Stimulated activated naive CD4-positive, alpha-beta T cell treated with Interleukin-2 at 50 U/mL for 16 hours (primary cell): ENCODE measurements around the gene PPY.
"Not testable (repeated sequence)": the region's sequence is repeated elsewhere in the genome, so short reads cannot be mapped to it uniquely, and the experiment has no call there.

Source experiments
- DNase-seq: peaks from one replicate; lab custom pipeline; 2025; lab: John Stamatoyannopoulos, UW

The PPY gene

GRCh38 chr17:43962479-43962878 is 20.2 kb upstream of the PPY start:
- no peak for DNase-seq

DNA sequence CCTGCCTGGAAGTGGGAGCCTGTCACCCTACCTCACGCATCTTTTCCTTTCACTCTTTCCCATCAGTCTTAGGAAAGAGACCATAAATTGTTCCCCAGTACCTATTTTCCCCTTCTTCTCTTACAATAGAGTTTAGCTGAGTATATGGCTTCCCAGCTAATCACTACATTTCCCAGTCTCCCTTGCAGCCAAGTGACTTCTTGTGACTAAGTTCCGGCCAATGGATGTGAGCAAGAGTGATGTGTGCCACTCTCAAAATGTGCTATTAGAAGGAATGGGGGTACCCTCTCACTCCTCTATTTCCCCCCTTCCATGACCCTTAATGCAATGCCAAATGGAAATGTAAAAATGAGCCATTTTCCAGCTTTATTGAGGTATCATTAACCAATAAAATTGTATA is 19.7 kb upstream of the PPY start:
- no peak for DNase-seq

DNA sequence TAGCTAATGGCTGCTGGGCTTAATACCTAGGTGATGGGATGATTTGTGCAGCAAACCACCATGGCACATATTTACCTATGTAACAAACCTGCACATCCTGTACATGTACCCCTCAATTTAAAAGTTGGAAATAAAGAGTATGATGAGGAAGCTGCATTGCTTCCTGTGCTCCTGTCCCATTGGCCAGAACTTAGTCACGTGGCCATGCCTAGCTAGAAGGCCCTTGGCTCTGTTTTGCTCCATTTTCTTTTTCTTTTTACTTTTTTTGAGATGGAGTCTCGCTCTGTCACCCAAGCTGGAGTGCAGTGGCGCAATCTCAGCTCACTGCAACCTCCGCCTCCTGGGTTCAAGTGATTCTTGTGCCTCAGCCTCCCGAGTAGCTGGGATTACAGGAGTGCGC is 19.0 kb upstream of the PPY start:
- not testable (repeated sequence) for DNase-seq

- DNase-seq = no peak
Observed at GRCh38 chr17:43958748-43959352, 16.6 kb upstream of the PPY start.

- DNase-seq = no peak
Observed at GRCh38 chr17:43956222-43956621, 13.9 kb upstream of the PPY start.

GRCh38 chr17:43953746-43954145 is 11.5 kb upstream of the PPY start, which contains the start of gene PYY:
TSS of gene PYY (minus strand) at chr17:43953940. CDS start at chr17:43953483, 457 bp downstream.
- no peak for DNase-seq

- DNase-seq = no peak
Observed at GRCh38 chr17:43952724-43953666, 10.7 kb upstream of the PPY start.

DNA sequence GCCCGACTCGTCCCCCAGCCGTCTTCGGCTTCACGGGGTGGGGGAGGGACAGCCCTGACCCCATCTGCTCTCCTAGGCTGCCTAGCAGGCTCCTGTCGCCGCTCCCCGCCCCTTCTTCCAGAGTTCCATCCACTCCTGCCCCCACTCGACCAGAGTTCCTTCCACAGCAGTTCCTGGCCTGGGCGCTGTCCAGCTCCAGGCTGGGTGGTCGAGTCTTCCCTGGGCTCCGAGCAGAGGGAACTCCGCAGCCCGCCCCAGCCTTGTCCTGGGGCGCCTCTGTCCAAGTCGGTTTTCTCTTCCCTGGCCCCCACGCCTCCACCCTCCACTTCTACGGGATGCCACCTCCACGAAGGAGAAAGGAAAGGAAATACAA is 10.1 kb upstream of the PPY start:
- no peak for DNase-seq

DNA sequence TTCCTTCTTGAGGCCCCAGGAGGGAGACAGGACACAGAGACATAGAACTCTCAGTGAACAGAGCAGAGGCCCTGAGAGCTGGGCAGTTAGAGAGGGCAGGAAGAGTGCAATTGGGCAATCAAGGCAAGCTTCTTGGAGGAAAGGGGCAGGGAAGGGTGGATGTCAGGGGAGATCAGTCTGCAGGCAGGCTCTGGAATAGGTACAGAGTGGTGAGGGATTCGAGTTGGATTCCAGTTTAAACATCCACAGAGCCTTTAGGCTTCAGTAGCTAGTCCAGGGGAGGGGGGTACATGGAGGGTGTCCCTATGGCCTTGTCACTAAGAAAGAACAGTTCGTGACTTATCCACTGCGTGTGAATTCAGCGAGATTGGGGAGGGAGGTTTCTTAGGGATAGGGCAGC is 9.5 kb upstream of the PPY start:
- no peak for DNase-seq

DNA sequence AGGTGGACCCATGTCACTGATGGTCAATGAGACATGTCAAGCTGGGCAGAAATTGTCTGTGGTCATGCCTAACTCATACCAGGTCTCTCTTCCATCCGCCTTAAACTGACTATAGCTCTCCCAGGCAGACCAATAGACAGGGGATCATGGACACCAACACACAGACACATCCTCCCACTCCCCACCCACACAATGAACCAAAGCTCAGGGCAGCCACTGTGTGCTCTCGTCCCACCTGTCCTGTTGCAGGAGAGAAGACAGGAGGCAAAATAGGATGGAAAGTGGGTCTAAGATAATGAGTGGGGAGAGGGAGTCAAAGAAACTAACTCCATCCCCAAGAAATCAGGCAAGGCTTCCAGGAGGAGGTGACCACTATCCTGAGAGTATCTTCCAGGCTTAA is 8.3 kb upstream of the PPY start:
- no peak for DNase-seq

GRCh38 chr17:43949781-43950180 is 7.5 kb upstream of the PPY start:
- no peak for DNase-seq

GRCh38 chr17:43946781-43947180 is 4.5 kb upstream of the PPY start:
- DNase-seq = no peak

- no peak for DNase-seq
Observed at GRCh38 chr17:43945074-43945829, 3.0 kb upstream of the PPY start.

DNA sequence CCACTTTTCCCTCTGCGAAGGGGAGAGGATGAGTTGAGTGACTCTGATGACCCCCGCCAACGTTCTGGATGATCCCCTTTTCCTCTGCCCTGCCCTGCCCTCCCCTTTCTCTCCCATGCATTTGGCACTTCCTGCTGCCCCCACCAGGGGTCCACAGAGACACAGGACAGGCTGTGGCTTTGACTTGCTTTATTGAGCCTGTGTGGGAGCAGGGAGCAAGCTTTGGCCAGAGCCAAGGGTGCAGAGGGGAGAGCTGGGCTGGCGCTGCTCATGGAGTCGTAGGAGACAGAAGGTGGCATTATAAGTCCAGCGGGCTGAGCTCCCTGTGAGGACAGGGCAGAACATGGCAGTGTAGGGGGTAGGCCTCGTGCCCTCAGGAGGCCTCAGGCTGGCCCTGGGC is 1.6 kb downstream of the PPY start:
- no peak for DNase-seq

- DNase-seq = no peak
Observed at GRCh38 chr17:43939886-43940285, 2.4 kb downstream of the PPY start.

DNA sequence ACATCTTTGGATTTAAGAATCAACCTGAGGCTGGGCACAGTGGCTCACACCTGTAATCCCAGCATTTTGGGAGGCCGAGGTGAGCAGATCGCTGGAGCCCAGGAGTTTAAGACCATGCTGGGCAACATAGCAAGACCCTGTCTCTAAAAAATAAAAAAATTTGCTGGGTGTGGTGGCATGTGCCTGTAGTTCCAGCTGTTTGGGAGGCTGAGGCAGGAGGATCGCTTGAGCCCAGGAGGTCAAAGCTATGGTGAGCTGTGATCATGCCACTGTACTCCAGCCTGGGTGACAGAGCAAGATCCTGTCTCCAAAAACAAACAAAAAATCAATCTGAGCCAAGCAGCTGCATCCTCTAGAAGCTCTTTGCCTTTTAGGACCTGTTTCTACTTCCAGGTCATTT is 2.8 kb downstream of the PPY start:
- not testable (repeated sequence) for DNase-seq

GRCh38 chr17:43938838-43939182 is 3.5 kb downstream of the PPY start:
- DNase-seq = no peak

- no peak for DNase-seq
Observed at GRCh38 chr17:43936434-43936833, 5.8 kb downstream of the PPY start.

DNA sequence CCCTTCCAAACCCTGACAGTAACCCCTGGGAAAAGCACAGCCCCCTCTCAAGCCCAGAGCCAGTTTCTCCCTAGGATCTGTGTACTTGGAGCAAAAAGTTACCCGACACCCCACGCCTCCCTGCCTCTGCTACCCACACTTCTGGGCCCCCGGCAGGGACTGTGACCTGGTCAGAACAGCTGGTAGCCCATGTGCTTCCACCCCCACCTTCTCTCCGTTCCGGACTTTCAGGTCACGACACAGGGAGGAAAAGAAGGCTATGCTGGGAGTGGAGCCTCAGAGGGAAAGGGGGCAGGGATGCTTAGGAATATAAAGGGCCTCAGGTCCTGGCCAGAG is 6.4 kb downstream of the PPY start:
- DNase-seq = no peak

- no peak for DNase-seq
Observed at GRCh38 chr17:43935204-43935925, 6.9 kb downstream of the PPY start.

- DNase-seq = no peak
Observed at GRCh38 chr17:43932923-43933322, 9.4 kb downstream of the PPY start.

- DNase-seq = no peak
Observed at GRCh38 chr17:43932357-43932756, 9.9 kb downstream of the PPY start.
